ENCODE data around the gene SIRT1. TPM values are rescaled to one million over a fixed set of nuclear protein-coding genes. Genes with fewer than 3 reads are reported as not detected.

SIRT1 gene
- total and polyA plus RNA-seq, 9 of the 15 experiments (the other 6 are each of a cell fraction or from before 2014, with no cell fraction given): 7.8 to 25.8 (median 19.1) TPM

DNA sequence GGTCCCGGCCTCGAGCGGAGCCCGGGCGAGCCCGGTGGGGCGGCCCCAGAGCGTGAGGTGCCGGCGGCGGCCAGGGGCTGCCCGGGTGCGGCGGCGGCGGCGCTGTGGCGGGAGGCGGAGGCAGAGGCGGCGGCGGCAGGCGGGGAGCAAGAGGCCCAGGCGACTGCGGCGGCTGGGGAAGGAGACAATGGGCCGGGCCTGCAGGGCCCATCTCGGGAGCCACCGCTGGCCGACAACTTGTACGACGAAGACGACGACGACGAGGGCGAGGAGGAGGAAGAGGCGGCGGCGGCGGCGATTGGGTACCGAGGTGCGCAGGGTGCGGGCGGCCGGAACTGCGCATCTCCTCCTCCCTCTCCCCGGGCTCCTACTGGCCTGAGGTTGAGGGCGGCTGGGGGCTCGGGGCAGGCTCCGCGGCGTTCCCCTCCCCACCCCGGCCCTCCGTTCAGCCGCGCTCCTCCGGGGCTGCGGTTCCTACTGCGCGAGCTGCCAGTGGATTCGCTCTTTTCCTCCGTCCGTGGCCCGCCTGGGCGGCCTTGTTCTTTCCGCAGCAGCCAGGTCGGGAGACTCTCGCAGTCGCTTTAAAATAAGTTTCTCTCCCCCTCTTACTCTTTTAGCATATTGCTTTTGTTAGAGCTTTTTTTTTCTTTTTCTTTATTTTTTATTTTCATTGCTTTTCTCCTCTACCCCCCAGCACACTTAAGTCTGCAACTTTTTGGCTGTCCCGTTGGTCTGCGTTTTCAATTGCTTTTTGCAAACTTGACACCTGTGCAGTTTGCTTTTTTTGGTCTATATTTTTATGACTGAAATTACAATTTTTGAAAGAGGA, 600 bp downstream of the SIRT1 start (continued):
- TF ChIP-seq, protein P1, sequence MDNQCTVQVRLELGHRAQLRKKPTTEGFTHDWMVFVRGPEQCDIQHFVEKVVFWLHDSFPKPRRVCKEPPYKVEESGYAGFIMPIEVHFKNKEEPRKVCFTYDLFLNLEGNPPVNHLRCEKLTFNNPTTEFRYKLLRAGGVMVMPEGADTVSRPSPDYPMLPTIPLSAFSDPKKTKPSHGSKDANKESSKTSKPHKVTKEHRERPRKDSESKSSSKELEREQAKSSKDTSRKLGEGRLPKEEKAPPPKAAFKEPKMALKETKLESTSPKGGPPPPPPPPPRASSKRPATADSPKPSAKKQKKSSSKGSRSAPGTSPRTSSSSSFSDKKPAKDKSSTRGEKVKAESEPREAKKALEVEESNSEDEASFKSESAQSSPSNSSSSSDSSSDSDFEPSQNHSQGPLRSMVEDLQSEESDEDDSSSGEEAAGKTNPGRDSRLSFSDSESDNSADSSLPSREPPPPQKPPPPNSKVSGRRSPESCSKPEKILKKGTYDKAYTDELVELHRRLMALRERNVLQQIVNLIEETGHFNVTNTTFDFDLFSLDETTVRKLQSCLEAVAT (IDR thresholded peaks at IDR 0.05): peak in 1 of 2 experiments; percentile 31; a peak in 1 of 4 replicates
- TF ChIP-seq, protein P2, sequence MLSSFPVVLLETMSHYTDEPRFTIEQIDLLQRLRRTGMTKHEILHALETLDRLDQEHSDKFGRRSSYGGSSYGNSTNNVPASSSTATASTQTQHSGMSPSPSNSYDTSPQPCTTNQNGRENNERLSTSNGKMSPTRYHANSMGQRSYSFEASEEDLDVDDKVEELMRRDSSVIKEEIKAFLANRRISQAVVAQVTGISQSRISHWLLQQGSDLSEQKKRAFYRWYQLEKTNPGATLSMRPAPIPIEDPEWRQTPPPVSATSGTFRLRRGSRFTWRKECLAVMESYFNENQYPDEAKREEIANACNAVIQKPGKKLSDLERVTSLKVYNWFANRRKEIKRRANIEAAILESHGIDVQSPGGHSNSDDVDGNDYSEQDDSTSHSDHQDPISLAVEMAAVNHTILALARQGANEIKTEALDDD (IDR thresholded peaks at IDR 0.05): no peak
- TF ChIP-seq POLR2B (IDR thresholded peaks at IDR 0.05; ENCODE audit: low read depth, partially characterized antibody) (no peak), RBM22 (IDR thresholded peaks at IDR 0.05; ENCODE audit: low read depth, low read length, poor library complexity, severe bottlenecking) (no peak), ATF7 (IDR thresholded peaks at IDR 0.05) (peak; percentile 13; the same call in 1 of the 2 replicates), POLR2AphosphoS2 (IDR thresholded peaks at IDR 0.05; ENCODE audit: low read length) (no peak), POLR2H (tag; IDR thresholded peaks at IDR 0.05; ENCODE audit: low read depth) (peak; percentile 83), TBP (optimal IDR thresholded peaks at IDR 0.05; ENCODE audit: low read depth, low read length) (peak; percentile 43), ZNF232 (CRISPR knock-in tag; IDR thresholded peaks at IDR 0.05) (no peak), PYGO2 (tag; IDR thresholded peaks at IDR 0.05) (no peak), GABPA (tag; conservative IDR thresholded peaks at IDR 0.05; ENCODE audit: low read depth) (peak; percentile 64; the same call in 1 of the 2 replicates), KLF16 (IDR thresholded peaks at IDR 0.05) (no peak), TEAD1 (CRISPR knock-in tag; IDR thresholded peaks at IDR 0.05) (0 out of 4 replicates have a peak, but pooled peaks of 1 of the 2 experiments have one; percentile 23)
- TF ChIP-seq, protein P3, sequence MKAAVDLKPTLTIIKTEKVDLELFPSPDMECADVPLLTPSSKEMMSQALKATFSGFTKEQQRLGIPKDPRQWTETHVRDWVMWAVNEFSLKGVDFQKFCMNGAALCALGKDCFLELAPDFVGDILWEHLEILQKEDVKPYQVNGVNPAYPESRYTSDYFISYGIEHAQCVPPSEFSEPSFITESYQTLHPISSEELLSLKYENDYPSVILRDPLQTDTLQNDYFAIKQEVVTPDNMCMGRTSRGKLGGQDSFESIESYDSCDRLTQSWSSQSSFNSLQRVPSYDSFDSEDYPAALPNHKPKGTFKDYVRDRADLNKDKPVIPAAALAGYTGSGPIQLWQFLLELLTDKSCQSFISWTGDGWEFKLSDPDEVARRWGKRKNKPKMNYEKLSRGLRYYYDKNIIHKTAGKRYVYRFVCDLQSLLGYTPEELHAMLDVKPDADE (conservative IDR thresholded peaks at IDR 0.05; ENCODE audit: control insufficient read depth, low read depth, low read length): peak; percentile 25
- TF ChIP-seq, protein P4, sequence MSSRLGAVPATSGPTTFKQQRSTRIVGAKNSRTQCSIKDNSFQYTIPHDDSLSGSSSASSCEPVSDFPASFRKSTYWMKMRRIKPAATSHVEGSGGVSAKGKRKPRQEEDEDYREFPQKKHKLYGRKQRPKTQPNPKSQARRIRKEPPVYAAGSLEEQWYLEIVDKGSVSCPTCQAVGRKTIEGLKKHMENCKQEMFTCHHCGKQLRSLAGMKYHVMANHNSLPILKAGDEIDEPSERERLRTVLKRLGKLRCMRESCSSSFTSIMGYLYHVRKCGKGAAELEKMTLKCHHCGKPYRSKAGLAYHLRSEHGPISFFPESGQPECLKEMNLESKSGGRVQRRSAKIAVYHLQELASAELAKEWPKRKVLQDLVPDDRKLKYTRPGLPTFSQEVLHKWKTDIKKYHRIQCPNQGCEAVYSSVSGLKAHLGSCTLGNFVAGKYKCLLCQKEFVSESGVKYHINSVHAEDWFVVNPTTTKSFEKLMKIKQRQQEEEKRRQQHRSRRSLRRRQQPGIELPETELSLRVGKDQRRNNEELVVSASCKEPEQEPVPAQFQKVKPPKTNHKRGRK (tag; IDR thresholded peaks at IDR 0.05): peak; percentile 91
- TF ChIP-seq, protein P5, sequence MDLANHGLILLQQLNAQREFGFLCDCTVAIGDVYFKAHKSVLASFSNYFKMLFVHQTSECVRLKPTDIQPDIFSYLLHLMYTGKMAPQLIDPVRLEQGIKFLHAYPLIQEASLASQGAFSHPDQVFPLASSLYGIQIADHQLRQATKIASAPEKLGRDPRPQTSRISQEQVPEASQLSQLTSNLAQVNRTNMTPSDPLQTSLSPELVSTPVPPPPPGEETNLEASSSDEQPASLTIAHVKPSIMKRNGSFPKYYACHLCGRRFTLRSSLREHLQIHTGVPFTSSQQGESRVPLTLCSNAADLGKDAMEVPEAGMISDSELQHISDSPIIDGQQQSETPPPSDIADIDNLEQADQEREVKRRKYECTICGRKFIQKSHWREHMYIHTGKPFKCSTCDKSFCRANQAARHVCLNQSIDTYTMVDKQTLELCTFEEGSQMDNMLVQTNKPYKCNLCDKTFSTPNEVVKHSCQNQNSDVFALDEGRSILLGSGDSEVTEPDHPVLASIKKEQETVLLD (IDR thresholded peaks at IDR 0.05): peak; percentile 85

Data from K562 (cell line).